Ascending aorta (tissue), 2 donors: ENCODE results near the gene CDX1. TPM values are rescaled to one million over a fixed set of nuclear protein-coding genes. Genes with fewer than 3 reads are reported as not detected.
A peak's percentile ranks its signal among the peaks of the same experiment; 100 is the strongest.

Source experiments
- DNase-seq, 2 donors: peaks; one replicate each; pipeline ENCODE4 v3.0.0-alpha.2; 2019; ENCODE audit warnings: low spot score in 2 of 2
- H3K27ac ChIP-seq, 2 donors: fragments of 200-600 bp; sonication (generic); one replicate each; pipeline ENCODE4 v1.5.1; 2016 to 2017; ENCODE audit warnings: mild to moderate bottlenecking in 1 of 2
- H3K27me3 ChIP-seq: fragments of 200-600 bp; sonication (generic); one replicate; pipeline ENCODE4 v1.5.1; 2017
- H3K36me3 ChIP-seq, 2 donors: fragments of 200-600 bp; sonication (generic); one replicate each; pipeline ENCODE4 v1.5.1; 2016
- H3K4me1 ChIP-seq, 2 donors: fragments of 200-600 bp; sonication (generic); one replicate each; pipeline ENCODE4 v1.5.1; 2016 to 2017; ENCODE audit warnings: mild to moderate bottlenecking in 1 of 2
- H3K4me3 ChIP-seq, 2 donors: fragments of 200-600 bp; sonication (generic); one replicate each; pipeline ENCODE4 v1.5.1; 2016 to 2017; ENCODE audit warnings: mild to moderate bottlenecking in 1 of 2
- H3K9me3 ChIP-seq, 2 donors: fragments of 200-600 bp; sonication (generic); one replicate each; pipeline ENCODE4 v1.5.1; 2016
- CTCF ChIP-seq, 3 experiments: fragments of 200-600 bp in 2 of 3; fragments of 450-650 bp in 1 of 3; sonication (generic) in 2 of 3; IDR thresholded peaks; one replicate each; pipeline ENCODE4 v1.5.1; 2016 to 2019; ENCODE audit warnings: antibody characterized with exemption in 3 of 3, mild to moderate bottlenecking in 1 of 3, moderate library complexity in 1 of 3
- intact Hi-C: fragments of 100-400 bp; cut with DNase I; formaldehyde crosslinking; loops from one replicate; pipeline ENCODE4 v1.15.1; 2023
- total RNA-seq: library from RNA; depleted of rRNA; stranded (reverse); fragments of >200 nt; gene quantifications from one replicate; pipeline ENCODE4 v1.1.0, GENCODE V29; 2016

Gene CDX1
- not detected for total RNA-seq

- intact Hi-C loops, result no loop called here
- H3K27ac ChIP-seq, result no peak within 1 kb of the TSS
Observed at GRCh38 chr5:150166650-150167511, at the start of gene CDX1. Gene CDX1 (plus strand): TSS chr5:150166778. CDS start chr5:150166877, 99 bp downstream.

GRCh38 chr5:150117945-150118560 lies 48.5 kb upstream of the CDX1 start:
- Histone ChIP-seq H3K27ac (no peak overlapping the region), H3K36me3 (peaks cover 80 to 94% of the 10 kb centered on the region in 2 donors), H3K27me3 (no peaks in the 10 kb centered on the region), H3K9me3 (no peaks in the 10 kb centered on the region), H3K4me1 (peaks cover 5 to 6% of the 10 kb centered on the region in 2 donors), H3K4me3 (no peak overlapping the region)
- TF ChIP-seq CTCF (IDR thresholded peaks at IDR 0.05), result no peak
- intact Hi-C loops, result loop anchor here (10.0 kb wide), 1 partner anchor 283 kb away; no protein-coding TSS in a partner anchor
- DNase-seq, result peak in 1 of 2 donors; percentile 58

More at GRCh38 chr5:150166650-150167511, at the start of gene CDX1:
- no peaks in the 10 kb centered on the region for H3K27me3 ChIP-seq
- DNase-seq, result no peak
- no peaks in the 10 kb centered on the region for H3K36me3 ChIP-seq
- no peak for TF ChIP-seq CTCF (IDR thresholded peaks at IDR 0.05)
- H3K4me1 ChIP-seq, result peaks cover 4 to 17% of the 10 kb centered on the region in 2 donors
- H3K9me3 ChIP-seq, result no peaks in the 10 kb centered on the region
- H3K4me3 ChIP-seq, result no peak within 1 kb of the TSS

- Histone ChIP-seq H3K36me3 (peaks cover 86 to 100% of the 10 kb centered on the region in 2 donors), H3K27me3 (no peaks in the 10 kb centered on the region)
- peak in 1 of 2 donors; percentile 60 for DNase-seq
Observed at GRCh38 chr5:150118561-150119229, 47.9 kb upstream of the CDX1 start.

GRCh38 chr5:150119421-150120061 lies 47.0 kb upstream of the CDX1 start:
- Histone ChIP-seq H3K4me3 (no peak overlapping the region), H3K27me3 (no peaks in the 10 kb centered on the region), H3K9me3 (no peaks in the 10 kb centered on the region), H3K27ac (no peak overlapping the region), H3K4me1 (no peaks in the 10 kb centered on the region), H3K36me3 (peaks cover 90 to 100% of the 10 kb centered on the region in 2 donors)
- TF ChIP-seq CTCF (IDR thresholded peaks at IDR 0.05), result no peak
- DNase-seq, result peak in 1 of 2 donors; percentile 59
- intact Hi-C loops, result loop anchor here (10.0 kb wide), 1 partner anchor 285 kb away; no protein-coding TSS in a partner anchor

More at GRCh38 chr5:150118561-150119229, 47.9 kb upstream of the CDX1 start:
- H3K4me1 ChIP-seq, result no peaks in the 10 kb centered on the region
- peak overlapping the region in 1 of 2 donors; percentile 13 for H3K27ac ChIP-seq
- intact Hi-C loops, result loop anchor here (10.0 kb wide), 1 partner anchor 284 kb away; no protein-coding TSS in a partner anchor
- no peak for TF ChIP-seq CTCF (IDR thresholded peaks at IDR 0.05)
- no peaks in the 10 kb centered on the region for H3K9me3 ChIP-seq
- H3K4me3 ChIP-seq, result no peak overlapping the region

- TF ChIP-seq CTCF (IDR thresholded peaks at IDR 0.05), result no peak
- intact Hi-C loops, result no loop called here
- Histone ChIP-seq H3K4me1 (no peaks in the 10 kb centered on the region), H3K27ac (no peak overlapping the region), H3K36me3 (peaks cover 94 to 100% of the 10 kb centered on the region in 2 donors), H3K4me3 (no peak overlapping the region), H3K9me3 (no peaks in the 10 kb centered on the region), H3K27me3 (no peaks in the 10 kb centered on the region)
- DNase-seq, result no peak
Observed at GRCh38 chr5:150120062-150120441, 46.5 kb upstream of the CDX1 start.
